A549 (cell line): Measurements from ENCODE around the gene ESR2. TPM values are rescaled to one million over a fixed set of nuclear protein-coding genes. Genes with fewer than 3 reads are reported as not detected.

Source experiments
- ATAC-seq, 2 experiments: fragments of 200-7000 bp in 1 of 2; fragments of >200 bp in 1 of 2; cut with Nextera tagmentation in 1 of 2; cut with Tn5 transposase in 1 of 2; 3 replicates each; pipeline versions ENCODE4 v1.8.0 to v1.9.1; 2018 to 2020; ENCODE audit warnings: mild to moderate bottlenecking in 1 of 2, moderate library complexity in 1 of 2
- CTCF ChIA-PET: fragments of 300-600 bp; sonication (Branson Sonifier 250); formaldehyde crosslinking; extraction: SDS; loops from one replicate; lab custom pipeline; 2021; ENCODE audit warnings: antibody characterized with exemption, inconsistent platforms; lab: Yijun Ruan, JAX
- POLR2A ChIA-PET: fragments of 350-600 bp; formaldehyde crosslinking; extraction: SDS; loops from one replicate; lab custom pipeline; 2021; ENCODE audit warnings: antibody characterized with exemption, inconsistent platforms; lab: Yijun Ruan, JAX
- DNase-seq, 2 experiments: peaks; one replicate each; pipeline versions ENCODE4 v3.0.0 to v3.0.0-alpha.2; 2011 to 2016; ENCODE audit warnings: low read depth in 1 of 2, low spot score in 1 of 2
- FAIRE-seq: peaks from 2 replicates; lab custom pipeline; 2011; peaks lifted over from hg19 to GRCh38; lab: Jason Lieb, UNC
- H3K27ac ChIP-seq, 2 experiments: fragments of >200 bp; sonication (Bioruptor Twin); formaldehyde crosslinking; 3 replicates each; pipeline ENCODE4 v1.5.1; 2016 to 2017
- H3K4me1 ChIP-seq: fragments of >200 bp; sonication (Bioruptor Twin); formaldehyde crosslinking; 3 replicates; pipeline ENCODE4 v1.6.1; 2016
- H3K4me2 ChIP-seq: fragments of >200 bp; sonication (Bioruptor Twin); formaldehyde crosslinking; 3 replicates; pipeline ENCODE4 v1.6.1; 2016
- H3K4me3 ChIP-seq: fragments of >200 bp; sonication (Bioruptor Twin); formaldehyde crosslinking; 3 replicates; pipeline ENCODE4 v1.5.1; 2016
- H3K9me3 ChIP-seq: fragments of >200 bp; sonication (Bioruptor Twin); formaldehyde crosslinking; 3 replicates; pipeline ENCODE4 v1.6.1; 2016
- BCL3 ChIP-seq: fragments of >200 bp; sonication (Bioruptor Twin); formaldehyde crosslinking; IDR thresholded peaks from 3 replicates; pipeline ENCODE4 v1.6.1; 2016
- CBX8 ChIP-seq: fragments of 200-600 bp; sonication (generic); IDR thresholded peaks from 2 replicates; pipeline ENCODE4 v1.6.1; 2016
- CHD2 ChIP-seq: fragments of 150-350 bp; IDR thresholded peaks from 2 replicates; pipeline ENCODE4 v1.6.1; 2014; ENCODE audit warnings: low read length; ENCODE audit not compliant: partially characterized antibody
- CHD4 ChIP-seq: fragments of 200-600 bp; sonication (generic); IDR thresholded peaks from 2 replicates; pipeline ENCODE4 v1.6.1; 2016; ENCODE audit warnings: antibody characterized with exemption, mild to moderate bottlenecking, borderline replicate concordance
- E2F6 ChIP-seq: IDR thresholded peaks from 2 replicates; pipeline ENCODE4 v1.6.1; 2012; ENCODE audit warnings: low read depth, borderline replicate concordance
- EP300 ChIP-seq, 2 experiments: fragments of >200 bp; sonication (Bioruptor Twin); formaldehyde crosslinking; IDR thresholded peaks; 2 replicates in 1 of 2; 3 replicates in 1 of 2; pipeline ENCODE4 v1.6.1; 2016 to 2017
- ESRRA ChIP-seq: fragments of 150-350 bp; IDR thresholded peaks from 2 replicates; pipeline ENCODE4 v1.6.1; 2014; ENCODE audit warnings: mild to moderate bottlenecking, low read length, borderline replicate concordance
- GATA3 ChIP-seq: IDR thresholded peaks from 2 replicates; pipeline ENCODE4 v1.6.1; 2012; ENCODE audit warnings: borderline replicate concordance
- HDAC2 ChIP-seq: fragments of 200-600 bp; sonication (generic); IDR thresholded peaks from 2 replicates; pipeline ENCODE4 v1.6.1; 2016
- HMGXB4 ChIP-seq: fragments of 250-450 bp; sonication (Bioruptor Pico); IDR thresholded peaks from 2 replicates; pipeline ENCODE4 v1.5.0; 2021; ENCODE audit warnings: mild to moderate bottlenecking, moderate library complexity, borderline replicate concordance
- JUNB ChIP-seq: fragments of >200 bp; sonication (Bioruptor Twin); formaldehyde crosslinking; IDR thresholded peaks from 2 replicates; pipeline ENCODE4 v1.6.1; 2016
- MAX ChIP-seq: IDR thresholded peaks from 2 replicates; pipeline ENCODE4 v1.6.1; 2012
- MAZ ChIP-seq: fragments of 150-350 bp; IDR thresholded peaks from 2 replicates; pipeline ENCODE4 v1.6.1; 2014; ENCODE audit warnings: antibody characterized with exemption, low read depth, low read length, borderline replicate concordance
- MYC ChIP-seq: IDR thresholded peaks from 2 replicates; pipeline ENCODE4 v1.6.1; 2012; ENCODE audit warnings: mild to moderate bottlenecking, inconsistent platforms, low read length, improper control_type of control experiment, borderline replicate concordance
- NFE2L2 ChIP-seq: fragments of 150-350 bp; conservative IDR thresholded peaks from 2 replicates; pipeline ENCODE4 v1.6.1; 2014; ENCODE audit warnings: low read length
- NPAS2 ChIP-seq: fragments of 250-450 bp; sonication (Bioruptor Pico); IDR thresholded peaks from 2 replicates; pipeline ENCODE4 v1.8.0; 2022; ENCODE audit warnings: mild to moderate bottlenecking, moderate library complexity, borderline replicate concordance
- NR3C1 ChIP-seq: fragments of >200 bp; sonication (Bioruptor Twin); formaldehyde crosslinking; IDR thresholded peaks from 3 replicates; pipeline ENCODE4 v1.6.1; 2017
- RAD21 ChIP-seq, 2 experiments: fragments of >200 bp in 1 of 2; sonication (Bioruptor Twin) in 1 of 2; formaldehyde crosslinking in 1 of 2; IDR thresholded peaks in 1 of 2; conservative IDR thresholded peaks in 1 of 2; 2 replicates in 1 of 2; 3 replicates in 1 of 2; pipeline ENCODE4 v1.6.1; 2012 to 2018; ENCODE audit warnings: inconsistent platforms in 1 of 2
- RFX5 ChIP-seq: fragments of 450-650 bp; IDR thresholded peaks from 2 replicates; pipeline ENCODE4 v1.7.1; 2014; ENCODE audit warnings: antibody characterized with exemption, mild to moderate bottlenecking, moderate library complexity
- SMC3 ChIP-seq: fragments of >200 bp; sonication (Bioruptor Twin); formaldehyde crosslinking; IDR thresholded peaks from 3 replicates; pipeline ENCODE4 v1.6.1; 2018; ENCODE audit warnings: inconsistent platforms
- TP53 ChIP-seq: fragments of 250-450 bp; sonication (Bioruptor Pico); IDR thresholded peaks from 2 replicates; pipeline ENCODE4 v1.5.0; 2021; ENCODE audit warnings: mild to moderate bottlenecking, moderate library complexity
- USF2 ChIP-seq: fragments of 450-650 bp; IDR thresholded peaks from 2 replicates; pipeline ENCODE4 v1.6.1; 2014; ENCODE audit warnings: antibody characterized with exemption
- ZC3H11A ChIP-seq: fragments of 450-650 bp; IDR thresholded peaks from 2 replicates; pipeline ENCODE4 v1.6.1; 2014; ENCODE audit warnings: antibody characterized with exemption, mild to moderate bottlenecking
- ZNF302 ChIP-seq: fragments of 250-450 bp; sonication (Bioruptor Pico); IDR thresholded peaks from 2 replicates; pipeline ENCODE4 v1.9.0; 2021; ENCODE audit warnings: inconsistent platforms, mild to moderate bottlenecking, moderate library complexity
- WGBS: methylation state at CpG from one replicate; pipeline ENCODE4 v1.1.6; 2017; ENCODE audit errors: missing lambda C conversion rate; 5-methylcytosine and 5-hydroxymethylcytosine counted together
- polyA plus RNA-seq, 4 experiments: library from polyadenylated mRNA; depleted of rRNA in 3 of 4; stranded (reverse); fragments of >200 nt; fragmentation: RNase III in 1 of 4; extraction: RNeasy Plus Mini Kit Qiagen cat#74134 plus additional on column Dnase treatment in 1 of 4; gene quantifications; 2 replicates in 3 of 4; 3 replicates in 1 of 4; pipeline ENCODE4 v1.2.3, GENCODE V29; 2011 to 2017

The ESR2 gene
- polyA plus RNA-seq, 2 of the 4 experiments (the other 2 are of a cell fraction), result 0.05 to 0.06 TPM

GRCh38 chr14:64110802-64111201 is 183.4 kb downstream of the ESR2 start (continued):
- no peak for TF ChIP-seq MAZ
- TF ChIP-seq NPAS2 (CRISPR knock-in tag), result no peak
- TF ChIP-seq MYC, result no peak
- TF ChIP-seq NR3C1, result no peak
- TF ChIP-seq ZNF302, result no peak
- no peak for TF ChIP-seq HDAC2
- TF ChIP-seq, all 56 proteins: peak for 0

- no peak for DNase-seq
- no peaks in the 10 kb centered on the region for H3K9me3 ChIP-seq
- H3K4me1 ChIP-seq, result no peaks in the 10 kb centered on the region
- TF ChIP-seq RFX5, result no peak
- TF ChIP-seq RAD21 (conservative IDR thresholded peaks at IDR 0.05 in 1 of 2, IDR thresholded peaks at IDR 0.05 in 1 of 2), result no peak
- TF ChIP-seq EP300 (IDR thresholded peaks at IDR 0.05), result no peak
- TF ChIP-seq USF2, result no peak
- no peak for TF ChIP-seq TP53 (CRISPR knock-in tag)
- TF ChIP-seq CHD2, result no peak
- no peak for TF ChIP-seq GATA3
- TF ChIP-seq JUNB, result no peak
- no peak for TF ChIP-seq SMC3
- TF ChIP-seq NPAS2 (CRISPR knock-in tag), result no peak
- no peak for TF ChIP-seq E2F6
- no peak for TF ChIP-seq HMGXB4 (CRISPR knock-in tag)
- TF ChIP-seq CBX8, result no peak
- TF ChIP-seq CHD4, result no peak
- no peak for TF ChIP-seq MAX
- TF ChIP-seq NFE2L2, result no peak
- TF ChIP-seq ZC3H11A, result no peak
- TF ChIP-seq ESRRA, result no peak
- no peak for TF ChIP-seq BCL3
- TF ChIP-seq, all 56 proteins: peak for 0
- H3K4me3 ChIP-seq, result no peak overlapping the region
- ChIA-PET POLR2A (no interaction called here), CTCF (interaction anchor here (0.9 kb wide), 1 partner anchor 194 kb away, joined by 3 read pairs; no protein-coding TSS in a partner anchor)
- 68% methylated on average over 1 of the region's 1 CpG for WGBS
- ATAC-seq (no peak), FAIRE-seq (no peak)
- no peak overlapping the region for H3K4me2 ChIP-seq
- no peak overlapping the region for H3K27ac ChIP-seq
These were observed 184.2 kb downstream of the ESR2 start for GRCh38 chr14:64109819-64110554.
